Epithelial cell of esophagus (primary cell): ENCODE measurements around the gene SPAG16.

Experiments used
- DNase-seq: peaks from one replicate; pipeline ENCODE4 v3.0.0; 2010; ENCODE audit warnings: low read depth
- H3K4me3 ChIP-seq: 2 replicates; pipeline ENCODE4 v1.5.1; 2011; ENCODE audit warnings: mild to moderate bottlenecking, low read length, control low read depth
- CTCF ChIP-seq: IDR thresholded peaks from 2 replicates; pipeline ENCODE4 v1.5.1; 2011; ENCODE audit warnings: low read depth, mild to moderate bottlenecking, low read length, control low read depth, inconsistent platforms; ENCODE audit not compliant: insufficient read depth; ENCODE audit errors: missing control alignments

Gene SPAG16

DNA sequence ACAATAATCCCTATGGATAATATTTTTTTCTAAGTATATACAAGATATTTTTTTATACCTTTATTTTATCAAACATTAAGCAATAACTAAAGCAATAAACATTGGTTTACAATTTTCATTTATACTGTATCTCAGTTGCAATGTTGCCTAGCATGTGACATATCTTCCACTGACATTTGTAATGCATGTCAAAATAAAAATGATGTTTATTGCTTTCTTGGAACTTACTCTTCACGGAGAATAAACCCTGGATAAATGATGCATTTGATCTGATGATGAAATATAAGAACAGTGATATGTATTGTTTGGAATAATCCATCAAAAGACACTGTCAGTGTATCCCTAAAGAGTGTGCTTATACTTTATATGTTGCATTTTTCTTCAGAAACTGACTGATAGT is 135.7 kb downstream of the SPAG16 start:
- no peak for DNase-seq
- H3K4me3 ChIP-seq: no peak overlapping the region
- no peak for TF ChIP-seq CTCF

GRCh38 chr2:213420828-213421385 is 136.6 kb downstream of the SPAG16 start:
- TF ChIP-seq CTCF: no peak
- H3K4me3 ChIP-seq: no peak overlapping the region
- DNase-seq: no peak

GRCh38 chr2:213422211-213422610 is 137.9 kb downstream of the SPAG16 start:
- no peak for DNase-seq
- H3K4me3 ChIP-seq: no peak overlapping the region
- no peak for TF ChIP-seq CTCF

DNA sequence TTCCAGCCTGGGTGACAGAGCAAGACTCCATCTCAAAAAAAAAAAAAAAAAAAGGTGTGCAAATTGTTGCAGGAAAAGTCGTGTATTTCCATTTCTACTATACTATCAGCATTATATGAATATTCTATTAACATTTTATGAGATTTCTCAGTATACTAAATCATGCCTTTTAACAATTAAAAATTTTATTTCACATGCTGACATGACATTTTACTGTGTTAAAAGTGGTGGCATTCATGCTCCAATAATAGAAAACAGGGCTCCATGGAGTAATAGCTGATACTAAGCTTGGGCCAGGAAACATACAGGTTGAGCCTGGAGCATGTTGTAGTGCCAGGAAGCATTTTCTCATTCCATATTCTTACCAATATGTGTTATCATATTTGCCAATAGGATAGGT is 141.4 kb downstream of the SPAG16 start:
- H3K4me3 ChIP-seq: no peak overlapping the region
- DNase-seq: no peak
- TF ChIP-seq CTCF: no peak

DNA sequence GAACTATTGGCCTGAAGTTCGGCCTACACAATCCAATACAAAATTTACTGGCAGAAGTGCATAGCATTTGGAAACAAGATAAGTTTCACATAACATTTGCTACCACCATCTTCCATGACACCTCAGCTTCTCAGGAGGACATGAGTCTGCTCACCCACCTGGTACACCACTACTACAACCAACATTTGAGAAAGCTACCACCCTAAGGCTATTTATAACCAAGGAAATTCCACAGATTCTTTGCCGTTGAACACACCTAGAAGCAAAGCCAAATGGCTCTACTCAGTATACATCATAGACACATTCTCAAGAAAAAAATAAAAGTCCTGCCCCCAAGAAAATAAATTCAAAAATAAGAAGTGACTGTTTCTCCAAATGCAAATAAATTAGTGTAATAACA is 145.3 kb downstream of the SPAG16 start:
- TF ChIP-seq CTCF: no peak
- DNase-seq: peak; percentile 64

GRCh38 chr2:213443921-213444320 is 159.7 kb downstream of the SPAG16 start:
- no peak overlapping the region for H3K4me3 ChIP-seq
- peak; percentile 44 for DNase-seq
- TF ChIP-seq CTCF: no peak

More for the DNA sequence above, 145.3 kb downstream of the SPAG16 start:
- H3K4me3 ChIP-seq: no peak overlapping the region

GRCh38 chr2:213451542-213452239 is 167.4 kb downstream of the SPAG16 start:
- no peak for TF ChIP-seq CTCF
- H3K4me3 ChIP-seq: no peak overlapping the region
- DNase-seq: peak; percentile 66
